ENCODE results near the gene ME2. TPM values are rescaled to one million over a fixed set of nuclear protein-coding genes. Genes with fewer than 3 reads are reported as not detected.

Gene ME2
- total RNA-seq, 2 donors from 2014 or later = 72.8 to 74.4 TPM

GRCh38 chr18:50947899-50948298 is 69.0 kb downstream of the ME2 start:
- Histone ChIP-seq H3K27me3 (ENCODE audit: control insufficient read depth, insufficient read depth, low read length, poor library complexity, severe bottlenecking) (no peaks in the 10 kb centered on the region), H3K4me1 (ENCODE audit: control insufficient read depth, insufficient read depth, low read length) (no peaks in the 10 kb centered on the region), H3K27ac (ENCODE audit: low read depth, low read length) (no peak overlapping the region), H3K9ac (ENCODE audit: extremely low read depth, low read length, poor library complexity, severe bottlenecking) (no peak overlapping the region), H3K36me3 (ENCODE audit: control insufficient read depth, insufficient read depth, low read length) (peaks cover 59% of the 10 kb centered on the region), H3K4me3 (ENCODE audit: low read length) (no peak overlapping the region), H3K9me3 (ENCODE audit: control insufficient read depth, low read length) (no peaks in the 10 kb centered on the region)
- TF ChIP-seq CTCF (conservative IDR thresholded peaks at IDR 0.05) = no peak
- Mint-ChIP-seq H3K9me3 (no peaks in the 10 kb centered on the region), H3K27me3 (ENCODE audit: insufficient read depth) (no peaks in the 10 kb centered on the region), H3K4me3 (no peak overlapping the region), H3K36me3 (ENCODE audit: low read depth) (peaks cover 23% of the 10 kb centered on the region), H3K4me1 (no peaks in the 10 kb centered on the region), H3K27ac (no peak overlapping the region)
- WGBS, 2 experiments (ENCODE audit: insufficient coverage in 1 of 2, insufficient read length in 1 of 2) = 86% methylated on average over 1 of the region's 1 CpG; no CpG with 5 or more reads in 1 of the 2 experiments
- no peak for DNase-seq

- no peak for TF ChIP-seq CTCF (conservative IDR thresholded peaks at IDR 0.05)
- peaks cover 18% of the 10 kb centered on the region for H3K36me3 Mint-ChIP-seq (ENCODE audit: low read depth)
- Histone ChIP-seq H3K4me1 (ENCODE audit: control insufficient read depth, insufficient read depth, low read length) (no peaks in the 10 kb centered on the region), H3K36me3 (ENCODE audit: control insufficient read depth, insufficient read depth, low read length) (peaks cover 47% of the 10 kb centered on the region), H3K9ac (ENCODE audit: extremely low read depth, low read length, poor library complexity, severe bottlenecking) (no peak overlapping the region), H3K9me3 (ENCODE audit: control insufficient read depth, low read length) (no peaks in the 10 kb centered on the region), H3K27me3 (ENCODE audit: control insufficient read depth, insufficient read depth, low read length, poor library complexity, severe bottlenecking) (no peaks in the 10 kb centered on the region), H3K27ac (ENCODE audit: low read depth, low read length) (no peak overlapping the region), H3K4me3 (ENCODE audit: low read length) (no peak overlapping the region)
- H3K27ac Mint-ChIP-seq = no peak overlapping the region
- no peak for DNase-seq
- H3K9me3 Mint-ChIP-seq = no peaks in the 10 kb centered on the region
- H3K4me3 Mint-ChIP-seq = no peak overlapping the region
- no peaks in the 10 kb centered on the region for H3K4me1 Mint-ChIP-seq
- WGBS, 2 experiments (ENCODE audit: insufficient coverage in 1 of 2, insufficient read length in 1 of 2) = 99 to 100% methylated on average over 2 to 6 of the region's 6 CpGs
- H3K27me3 Mint-ChIP-seq (ENCODE audit: insufficient read depth) = no peaks in the 10 kb centered on the region
These were observed 70.3 kb downstream of the ME2 start for GRCh38 chr18:50949185-50949584.

- H3K4me1 ChIP-seq (ENCODE audit: control insufficient read depth, insufficient read depth, low read length) = no peaks in the 10 kb centered on the region
- no peak for DNase-seq
- 93 to 100% methylated on average over 2 to 4 of the region's 4 CpGs for WGBS, 2 experiments (ENCODE audit: insufficient coverage in 1 of 2, insufficient read length in 1 of 2)
- H3K9me3 Mint-ChIP-seq = no peaks in the 10 kb centered on the region
- no peak overlapping the region for H3K27ac Mint-ChIP-seq
- no peaks in the 10 kb centered on the region for H3K27me3 Mint-ChIP-seq (ENCODE audit: insufficient read depth)
- H3K4me1 Mint-ChIP-seq = no peaks in the 10 kb centered on the region
- H3K27ac ChIP-seq (ENCODE audit: low read depth, low read length) = no peak overlapping the region
- H3K9ac ChIP-seq (ENCODE audit: extremely low read depth, low read length, poor library complexity, severe bottlenecking) = no peak overlapping the region
- H3K27me3 ChIP-seq (ENCODE audit: control insufficient read depth, insufficient read depth, low read length, poor library complexity, severe bottlenecking) = no peaks in the 10 kb centered on the region
- no peak overlapping the region for H3K4me3 ChIP-seq (ENCODE audit: low read length)
- TF ChIP-seq CTCF (conservative IDR thresholded peaks at IDR 0.05) = no peak
- no peaks in the 10 kb centered on the region for H3K9me3 ChIP-seq (ENCODE audit: control insufficient read depth, low read length)
- peaks cover 14% of the 10 kb centered on the region for H3K36me3 Mint-ChIP-seq (ENCODE audit: low read depth)
- H3K4me3 Mint-ChIP-seq = no peak overlapping the region
- peaks cover 35% of the 10 kb centered on the region for H3K36me3 ChIP-seq (ENCODE audit: control insufficient read depth, insufficient read depth, low read length)
These were observed 71.7 kb downstream of the ME2 start for GRCh38 chr18:50950626-50951025.
